ENCODE results near the gene RILPL1.
"Not testable (repeated sequence)": the region's sequence is repeated elsewhere in the genome, so short reads cannot be mapped to it uniquely, and the experiment has no call there.

The RILPL1 gene

GRCh38 chr12:123468786-123469185, 64.7 kb downstream of the RILPL1 start:
- DNase-seq (ENCODE audit: low spot score): peak; percentile 53

GRCh38 chr12:123465084-123465483, 68.4 kb downstream of the RILPL1 start:
- no peak for DNase-seq (ENCODE audit: low spot score)

DNA sequence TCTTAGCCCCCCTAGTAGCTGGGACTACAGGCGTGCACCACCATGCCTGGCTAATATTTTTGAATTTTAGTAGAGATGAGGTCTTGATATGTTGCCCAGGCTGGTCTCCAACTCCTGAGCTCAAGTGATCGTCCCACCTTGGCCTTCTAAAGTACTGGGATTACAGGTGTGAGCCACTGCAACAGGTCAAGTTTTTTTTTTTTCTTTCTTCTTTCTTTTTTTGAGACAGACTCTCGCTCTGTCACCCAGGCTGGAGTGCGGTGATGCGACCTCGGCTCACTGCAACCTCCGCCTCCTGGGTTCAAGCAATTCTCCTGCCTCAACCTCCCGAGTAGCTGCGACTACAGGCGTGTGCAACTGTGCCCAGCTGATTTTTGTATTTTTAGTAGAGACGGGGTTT, 70.3 kb downstream of the RILPL1 start:
- not testable (repeated sequence) for DNase-seq (ENCODE audit: low spot score)

- peak; percentile 89 for DNase-seq (ENCODE audit: low spot score)
Observed at GRCh38 chr12:123457980-123458779, 75.3 kb downstream of the RILPL1 start, which contains the start of gene SNRNP35. TSS of gene SNRNP35 (plus strand) at chr12:123458139. CDS start at chr12:123465541, 7,402 bp downstream.

DNA sequence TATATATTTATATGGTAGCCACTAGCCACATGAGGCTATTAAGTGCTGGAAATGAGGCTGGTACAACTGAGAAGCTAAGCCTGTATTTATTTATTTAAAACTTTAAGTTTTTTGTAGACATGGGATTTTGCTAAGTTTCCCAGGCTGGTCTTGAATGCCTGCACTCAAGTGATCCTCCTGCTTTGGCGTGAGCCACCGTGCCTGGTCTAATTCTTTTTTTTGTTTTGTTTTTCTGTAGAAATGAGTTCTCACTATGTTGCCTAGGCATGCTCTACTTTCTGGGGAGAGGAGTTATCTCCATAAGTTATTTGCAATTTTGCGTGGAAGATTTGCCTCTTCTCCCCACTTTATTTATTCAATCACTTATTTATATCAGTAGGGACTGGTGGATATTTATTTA, 80.4 kb downstream of the RILPL1 start:
- DNase-seq (ENCODE audit: low spot score): no peak

DNA sequence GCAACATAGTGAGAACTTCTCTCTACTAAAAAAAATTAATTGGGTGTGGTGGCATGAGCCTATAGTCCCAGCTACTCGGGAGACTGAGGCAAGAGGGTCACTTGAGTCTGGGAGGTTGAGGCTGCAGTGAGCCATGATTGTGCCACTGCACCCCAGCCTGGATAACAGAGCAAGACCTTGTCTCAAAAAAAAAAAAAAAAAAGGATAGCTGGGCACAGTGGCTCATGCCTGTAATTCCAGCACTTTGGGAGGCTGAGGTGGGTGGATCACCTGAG, 81.3 kb downstream of the RILPL1 start:
- DNase-seq (ENCODE audit: low spot score): not testable (repeated sequence)

DNA sequence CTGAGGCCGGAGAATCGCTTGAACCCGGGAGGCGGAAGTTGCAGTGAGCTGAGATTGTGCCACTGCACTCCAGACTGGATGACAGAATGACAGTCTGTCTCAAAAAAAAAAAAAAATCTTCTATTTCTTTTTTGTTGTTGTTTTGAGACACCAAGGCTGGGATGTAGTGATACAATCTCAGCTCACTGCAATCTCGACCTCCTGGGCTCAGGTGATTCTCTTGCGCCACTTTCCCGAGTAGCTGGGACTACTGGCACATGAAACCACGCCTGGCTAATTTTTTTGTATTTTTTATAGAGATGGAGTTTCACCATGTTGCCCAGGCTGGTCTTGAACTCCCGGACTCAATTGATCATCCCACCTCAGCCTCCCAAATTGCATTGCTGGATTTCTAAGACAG, 82.9 kb downstream of the RILPL1 start:
- DNase-seq (ENCODE audit: low spot score): no peak

DNA sequence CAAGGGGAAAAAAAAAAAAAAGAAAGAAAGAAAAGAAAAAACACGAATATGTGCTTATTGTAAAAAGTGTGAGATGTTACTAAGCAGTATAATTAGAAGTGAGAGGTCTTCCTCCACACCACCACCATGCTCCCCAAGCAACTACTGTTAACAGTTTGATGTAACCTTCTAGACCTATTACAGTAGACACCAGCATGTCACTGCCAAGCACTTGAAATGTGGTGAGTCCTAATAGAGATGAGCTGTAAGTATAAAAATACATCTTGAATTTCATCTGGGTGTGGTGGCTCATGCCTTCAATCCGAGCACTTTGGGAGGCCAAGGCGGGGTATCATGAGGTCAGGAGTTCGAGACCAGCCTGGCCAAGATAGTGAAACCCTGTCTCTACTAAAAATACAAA, 83.7 kb downstream of the RILPL1 start:
- no peak for DNase-seq (ENCODE audit: low spot score)

- no peak for DNase-seq (ENCODE audit: low spot score)
Observed at GRCh38 chr12:123449249-123449733, 84.2 kb downstream of the RILPL1 start.

GRCh38 chr12:123446333-123446713, 87.2 kb downstream of the RILPL1 start:
- DNase-seq (ENCODE audit: low spot score): no peak

- DNase-seq (ENCODE audit: low spot score): no peak
Observed at GRCh38 chr12:123445388-123446332, 87.9 kb downstream of the RILPL1 start.

- no peak for DNase-seq (ENCODE audit: low spot score)
Observed at GRCh38 chr12:123444092-123445026, 89.2 kb downstream of the RILPL1 start.

GRCh38 chr12:123442774-123443173, 90.7 kb downstream of the RILPL1 start:
- no peak for DNase-seq (ENCODE audit: low spot score)

DNA sequence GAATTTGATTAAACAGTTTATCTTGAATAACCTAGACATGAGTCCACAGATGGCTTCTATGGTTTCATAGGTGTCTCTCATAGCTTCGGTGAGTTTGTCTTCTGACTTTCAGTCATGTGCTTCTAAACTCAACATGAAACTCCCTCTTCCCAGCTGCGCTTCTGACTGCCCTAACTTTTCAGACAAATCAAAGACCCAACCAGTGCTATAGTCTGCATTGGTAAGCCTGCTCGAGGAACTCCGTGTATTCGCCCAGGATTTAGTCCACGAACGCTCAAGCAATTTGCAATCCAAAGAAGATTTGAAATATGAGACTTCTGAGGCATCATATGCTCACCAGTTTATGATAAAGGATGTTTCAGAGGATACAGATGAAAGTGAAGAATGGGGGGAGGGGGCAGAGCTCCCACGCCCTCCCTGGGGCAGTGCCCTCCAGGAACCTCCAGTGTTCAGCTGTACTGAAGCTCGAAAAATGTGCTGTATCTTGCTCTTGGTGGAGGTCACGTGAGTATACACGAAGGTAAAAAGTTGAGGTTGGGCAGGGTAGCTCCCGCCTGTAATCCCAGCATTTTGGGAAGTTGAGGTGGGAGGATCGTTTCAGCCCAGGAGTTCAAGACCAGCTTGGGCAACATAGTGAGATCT, 91.9 kb downstream of the RILPL1 start:
- DNase-seq (ENCODE audit: low spot score): no peak

- DNase-seq (ENCODE audit: low spot score): peak; percentile 89
Observed at GRCh38 chr12:123436017-123436964, 97.2 kb downstream of the RILPL1 start, which contains the start of gene RILPL2. TSS of gene RILPL2 (minus strand) at chr12:123436684. CDS start at chr12:123436420, 264 bp downstream.

DNA sequence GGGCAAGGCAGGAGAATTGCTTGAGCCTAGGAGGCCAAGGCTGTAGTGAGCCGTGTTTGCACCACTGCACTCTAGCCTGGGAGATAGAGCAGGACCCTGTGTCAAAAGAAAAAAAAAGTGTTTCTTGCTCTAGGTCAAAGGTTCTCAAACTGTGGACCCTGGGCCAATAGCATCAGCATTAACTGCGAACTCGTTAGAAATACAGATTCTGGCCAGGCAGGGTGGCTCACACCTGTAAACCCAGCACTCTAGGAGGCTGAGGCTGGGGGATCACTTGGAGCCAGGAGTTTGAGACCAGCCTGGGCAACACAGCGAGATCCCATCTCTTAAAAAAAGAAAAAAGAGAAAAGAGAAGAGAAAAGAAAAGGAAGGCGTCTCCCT, 97.9 kb downstream of the RILPL1 start:
- no peak for DNase-seq (ENCODE audit: low spot score)

DNA sequence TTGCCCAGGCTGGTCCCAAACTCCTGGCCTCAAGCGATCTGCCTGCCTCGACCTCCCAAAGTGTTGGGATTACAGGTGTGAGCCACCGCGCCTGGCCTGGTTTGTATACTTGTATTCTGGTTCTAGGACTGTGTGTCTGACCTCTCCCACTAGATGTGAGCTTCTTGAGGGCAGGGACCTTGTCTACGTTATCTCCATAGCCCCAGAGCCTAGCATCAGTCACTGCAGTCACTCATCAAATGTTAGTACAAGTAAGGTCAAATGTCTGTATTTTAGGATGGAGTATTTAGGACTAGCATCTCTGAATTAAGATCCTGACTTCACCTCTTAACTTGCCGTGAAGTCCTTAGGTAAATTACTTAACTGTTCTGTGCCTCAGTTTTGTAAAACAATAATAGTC, 99.9 kb downstream of the RILPL1 start:
- no peak for DNase-seq (ENCODE audit: low spot score)

DNA sequence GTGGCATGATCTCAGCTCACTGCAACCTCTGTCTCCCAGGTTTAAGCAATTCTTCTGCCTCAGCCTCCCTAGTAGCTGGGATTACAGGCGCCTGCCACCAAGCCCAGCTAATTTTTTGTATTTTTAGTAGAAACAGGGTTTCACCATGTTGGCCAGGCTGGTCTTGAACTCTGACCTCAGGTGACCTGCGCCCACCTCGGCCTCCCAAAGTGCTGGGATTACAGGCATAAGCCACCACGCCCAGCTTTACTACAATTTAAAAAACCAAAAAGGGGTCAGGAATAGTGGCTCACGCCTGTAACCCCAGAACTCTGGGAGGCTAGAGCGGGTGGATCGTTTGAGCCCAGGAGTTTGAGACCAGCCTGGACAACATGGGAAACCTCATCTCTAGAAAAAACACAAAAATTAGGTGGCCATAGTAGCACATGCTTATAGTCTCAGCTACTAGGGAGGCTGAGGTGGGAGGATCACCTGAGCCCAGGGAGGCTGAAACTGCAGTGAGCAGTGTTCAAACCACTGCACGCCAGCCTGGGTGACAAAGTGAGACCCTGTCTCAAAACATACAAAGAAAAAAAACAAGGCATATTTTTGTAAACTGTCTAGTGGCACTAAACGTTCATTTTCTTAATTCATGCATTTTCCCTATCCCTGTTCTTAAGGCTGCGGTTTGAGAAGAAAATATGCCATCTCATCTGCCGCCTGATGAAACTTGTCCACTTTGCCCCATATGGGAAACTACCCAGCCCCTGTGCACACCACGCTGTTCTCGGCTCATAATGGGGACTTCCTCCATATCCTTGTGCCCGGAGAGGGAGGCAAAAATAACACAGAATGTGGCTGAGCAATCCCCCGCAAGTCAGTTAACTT, 101.3 kb downstream of the RILPL1 start:
- peak; percentile 44 for DNase-seq (ENCODE audit: low spot score)

- DNase-seq (ENCODE audit: low spot score): not testable (repeated sequence)
Observed at GRCh38 chr12:123429101-123429500, 104.4 kb downstream of the RILPL1 start.
